Middle frontal gyrus (tissue), 1 donor: Measurements from ENCODE around the gene DSC2.
"Not testable (repeated sequence)": the region's sequence is repeated elsewhere in the genome, so short reads cannot be mapped to it uniquely, and the experiment has no call there.

Experiments
- DNase-seq: peaks from one replicate; pipeline ENCODE4 v3.0.0-alpha.2; 2015; ENCODE audit warnings: low spot score; ENCODE audit errors: extremely low spot score

Gene DSC2

GRCh38 chr18:31043709-31044108, 58.5 kb downstream of the DSC2 start:
- DNase-seq = no peak

GRCh38 chr18:31042406-31043181, 59.6 kb downstream of the DSC2 start, which contains the start of gene DSC3:
Gene DSC3 (minus strand): TSS chr18:31042742. CDS start chr18:31042660, 82 bp downstream.
- no peak for DNase-seq

GRCh38 chr18:31042084-31042405, 60.2 kb downstream of the DSC2 start:
- no peak for DNase-seq

GRCh38 chr18:31041271-31042083, 60.7 kb downstream of the DSC2 start:
- DNase-seq = no peak

GRCh38 chr18:31040686-31041270, 61.4 kb downstream of the DSC2 start:
- no peak for DNase-seq

GRCh38 chr18:31039426-31039825, 62.8 kb downstream of the DSC2 start:
- no peak for DNase-seq

- DNase-seq = not testable (repeated sequence)
Observed at GRCh38 chr18:31037686-31038085, 64.5 kb downstream of the DSC2 start.

GRCh38 chr18:31034541-31034940, 67.7 kb downstream of the DSC2 start:
- DNase-seq = no peak

- DNase-seq = no peak
Observed at GRCh38 chr18:31030574-31031278, 71.5 kb downstream of the DSC2 start.

- no peak for DNase-seq
Observed at GRCh38 chr18:31015715-31016434, 86.3 kb downstream of the DSC2 start.

GRCh38 chr18:31011455-31011854, 90.8 kb downstream of the DSC2 start:
- not testable (repeated sequence) for DNase-seq

- DNase-seq = no peak
Observed at GRCh38 chr18:31010601-31011000, 91.6 kb downstream of the DSC2 start.
